ENCODE data around the gene MRS2.
"Not testable (repeated sequence)": the region's sequence is repeated elsewhere in the genome, so short reads cannot be mapped to it uniquely, and the experiment has no call there.

MRS2 gene, protein sequence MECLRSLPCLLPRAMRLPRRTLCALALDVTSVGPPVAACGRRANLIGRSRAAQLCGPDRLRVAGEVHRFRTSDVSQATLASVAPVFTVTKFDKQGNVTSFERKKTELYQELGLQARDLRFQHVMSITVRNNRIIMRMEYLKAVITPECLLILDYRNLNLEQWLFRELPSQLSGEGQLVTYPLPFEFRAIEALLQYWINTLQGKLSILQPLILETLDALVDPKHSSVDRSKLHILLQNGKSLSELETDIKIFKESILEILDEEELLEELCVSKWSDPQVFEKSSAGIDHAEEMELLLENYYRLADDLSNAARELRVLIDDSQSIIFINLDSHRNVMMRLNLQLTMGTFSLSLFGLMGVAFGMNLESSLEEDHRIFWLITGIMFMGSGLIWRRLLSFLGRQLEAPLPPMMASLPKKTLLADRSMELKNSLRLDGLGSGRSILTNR

GRCh38 chr6:24402697-24403500 lies at the start of gene MRS2:
TSS of gene MRS2 (plus strand) at chr6:24402936. CDS start at chr6:24403047, 111 bp downstream.
- DNase-seq (ENCODE audit: low spot score) = peak; percentile 95

- no peak for DNase-seq (ENCODE audit: low spot score)
Measured at GRCh38 chr6:24353861-24354260, 48.9 kb upstream of the MRS2 start.

- DNase-seq (ENCODE audit: low spot score) = no peak
Measured at GRCh38 chr6:24355393-24355792, 47.3 kb upstream of the MRS2 start.

DNA sequence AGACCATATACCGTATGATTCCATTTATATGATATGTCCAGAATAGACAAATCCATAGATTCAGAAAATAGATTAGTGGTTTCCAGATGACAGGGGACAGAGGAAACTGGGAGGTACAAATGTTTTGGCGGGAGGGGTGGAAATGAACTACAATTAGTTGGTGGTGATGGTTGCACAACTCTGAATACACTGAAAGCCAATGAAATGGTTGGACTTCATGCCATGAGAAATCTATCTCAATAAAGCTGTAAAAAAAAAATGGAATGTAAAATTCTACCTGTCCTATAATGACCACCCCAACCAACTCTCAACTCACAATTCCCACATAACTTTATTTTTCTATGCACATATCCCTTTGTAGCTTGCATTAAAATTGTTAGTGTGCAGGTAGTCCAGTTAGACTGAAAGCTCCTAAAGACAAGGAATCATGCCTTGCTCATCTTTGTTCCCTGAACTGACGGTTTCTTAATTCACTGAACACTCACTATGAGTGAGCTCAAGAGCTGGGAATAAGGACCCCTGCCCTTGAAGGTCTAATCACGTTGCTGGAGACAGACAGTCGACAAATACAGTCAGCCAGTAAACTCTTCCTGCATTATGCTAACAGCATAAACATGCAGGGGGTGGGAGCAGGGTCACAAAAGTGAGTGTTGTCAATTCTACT lies 46.3 kb upstream of the MRS2 start:
- DNase-seq (ENCODE audit: low spot score) = no peak

DNA sequence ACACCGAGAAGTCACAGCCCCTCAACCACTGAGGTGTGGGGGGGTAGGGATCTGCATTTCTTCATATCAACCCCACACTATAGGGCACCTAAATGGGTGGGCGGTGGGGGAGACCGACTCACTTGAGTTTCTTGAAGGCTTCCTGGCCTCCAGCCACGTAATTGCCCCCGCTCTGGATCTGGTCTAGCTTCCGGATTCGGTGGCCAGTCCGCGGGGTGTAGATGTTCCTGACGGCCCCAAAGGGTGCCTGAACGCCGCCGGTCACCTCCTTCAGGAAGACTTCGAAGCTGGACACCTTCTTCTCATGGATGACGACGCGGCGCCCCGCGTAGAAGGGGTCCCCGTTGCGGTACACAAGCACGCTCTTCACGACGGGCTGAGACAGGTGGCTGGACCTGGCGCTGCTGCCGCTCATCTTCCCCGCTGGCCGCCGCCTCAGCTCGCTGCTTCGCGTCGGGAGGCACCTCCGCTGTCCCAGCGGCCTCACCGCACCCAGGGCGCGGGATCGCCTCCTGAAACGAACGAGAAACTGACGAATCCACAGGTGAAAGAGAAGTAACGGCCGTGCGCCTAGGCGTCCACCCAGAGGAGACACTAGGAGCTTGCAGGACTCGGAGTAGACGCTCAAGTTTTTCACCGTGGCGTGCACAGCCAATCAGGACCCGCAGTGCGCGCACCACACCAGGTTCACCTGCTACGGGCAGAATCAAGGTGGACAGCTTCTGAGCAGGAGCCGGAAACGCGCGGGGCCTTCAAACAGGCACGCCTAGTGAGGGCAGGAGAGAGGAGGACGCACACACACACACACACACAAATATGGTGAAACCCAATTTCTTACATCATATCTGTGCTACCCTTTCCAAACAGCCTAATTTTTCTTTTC lies 45.2 kb upstream of the MRS2 start, which contains the start of gene DCDC2:
DCDC2 (minus strand) TSS at position 724 of the 883 bp plus-strand sequence; CDS start at position 415, 309 bp downstream.
- DNase-seq (ENCODE audit: low spot score) = no peak

DNA sequence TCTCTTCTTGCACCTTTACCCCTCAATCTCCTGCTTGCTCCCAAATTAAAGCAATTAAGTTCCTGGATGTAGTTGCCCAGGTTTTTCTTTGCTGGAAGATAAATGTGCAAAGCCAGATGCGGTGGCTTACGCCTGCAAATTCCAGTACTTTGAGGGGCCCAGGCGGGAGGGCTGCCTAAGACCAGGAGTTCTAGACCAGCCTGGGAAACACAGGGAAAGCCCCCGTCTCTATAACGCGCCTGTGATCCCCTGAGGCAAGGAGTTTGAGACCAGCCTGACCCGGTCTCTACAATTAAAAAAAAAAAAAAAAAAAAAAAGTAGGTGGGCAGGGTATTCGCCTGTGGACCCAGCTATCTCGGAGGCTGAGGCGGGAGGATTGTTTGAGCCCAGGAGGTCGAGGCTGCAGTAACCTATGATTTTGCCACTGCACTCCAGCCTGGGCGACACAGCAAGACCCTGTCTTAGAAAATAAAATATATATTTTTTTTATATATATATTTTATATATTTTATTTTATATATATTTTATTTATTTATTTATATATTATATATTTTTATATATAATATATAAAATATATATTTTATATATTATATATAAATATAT lies 44.4 kb upstream of the MRS2 start:
- DNase-seq (ENCODE audit: low spot score) = no peak

DNA sequence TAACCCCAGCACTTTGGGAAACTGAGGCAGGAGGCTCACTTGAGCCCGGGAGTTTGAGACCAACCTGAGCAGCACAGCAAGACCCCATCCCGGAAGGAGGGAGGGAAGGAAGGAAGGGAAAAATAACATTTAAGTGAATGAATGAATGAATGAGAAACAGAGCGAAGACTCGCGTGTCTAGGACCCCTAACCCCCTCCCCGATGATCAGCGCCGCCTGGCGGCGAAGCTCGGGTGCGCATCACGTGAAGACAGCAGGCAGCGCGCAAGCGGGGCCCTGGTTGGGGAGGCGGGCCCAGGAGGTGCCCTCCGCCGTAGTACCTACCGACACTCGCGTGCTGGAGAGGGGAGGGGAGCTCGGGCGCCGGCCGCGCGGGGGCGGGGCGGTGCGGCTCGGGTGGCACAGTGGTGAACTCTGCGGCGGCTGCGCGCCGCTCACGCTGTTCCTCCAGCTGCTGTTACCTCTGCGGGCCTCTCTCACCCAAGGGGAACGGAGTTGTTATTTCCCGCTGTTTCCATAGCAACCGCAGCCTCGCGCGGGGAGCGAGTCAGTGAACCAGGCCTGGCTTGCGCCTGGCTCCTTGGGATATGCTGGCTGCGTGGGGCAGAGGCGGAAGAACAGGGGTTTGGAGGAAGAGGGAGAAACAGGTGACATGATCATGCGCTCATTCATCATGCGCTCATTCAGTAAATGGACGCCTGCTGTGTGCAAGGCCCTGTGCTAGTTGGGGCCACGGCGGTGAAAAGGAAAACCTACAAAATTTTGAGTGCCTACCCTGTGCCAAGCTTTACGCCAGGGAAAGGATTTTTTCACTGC lies 42.9 kb upstream of the MRS2 start:
- peak; percentile 77 for DNase-seq (ENCODE audit: low spot score)

DNA sequence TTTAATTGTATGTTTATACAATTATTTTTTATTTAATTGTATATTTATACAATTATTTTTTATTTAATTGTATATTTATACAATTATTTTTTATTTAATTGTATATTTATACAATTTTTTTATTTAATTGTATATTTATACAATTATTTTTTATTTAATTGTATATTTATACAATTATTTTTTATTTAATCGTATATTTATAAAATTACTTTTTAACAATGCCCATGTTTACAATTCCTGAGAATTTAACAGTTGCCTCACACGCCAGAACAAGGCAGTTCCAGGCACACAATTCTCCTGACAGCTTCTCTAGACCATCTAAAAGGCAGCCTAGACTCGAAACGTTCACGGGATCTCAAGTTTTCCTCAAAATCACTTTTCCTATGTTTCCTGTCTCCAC lies 40.4 kb upstream of the MRS2 start:
- DNase-seq (ENCODE audit: low spot score) = not testable (repeated sequence)

DNA sequence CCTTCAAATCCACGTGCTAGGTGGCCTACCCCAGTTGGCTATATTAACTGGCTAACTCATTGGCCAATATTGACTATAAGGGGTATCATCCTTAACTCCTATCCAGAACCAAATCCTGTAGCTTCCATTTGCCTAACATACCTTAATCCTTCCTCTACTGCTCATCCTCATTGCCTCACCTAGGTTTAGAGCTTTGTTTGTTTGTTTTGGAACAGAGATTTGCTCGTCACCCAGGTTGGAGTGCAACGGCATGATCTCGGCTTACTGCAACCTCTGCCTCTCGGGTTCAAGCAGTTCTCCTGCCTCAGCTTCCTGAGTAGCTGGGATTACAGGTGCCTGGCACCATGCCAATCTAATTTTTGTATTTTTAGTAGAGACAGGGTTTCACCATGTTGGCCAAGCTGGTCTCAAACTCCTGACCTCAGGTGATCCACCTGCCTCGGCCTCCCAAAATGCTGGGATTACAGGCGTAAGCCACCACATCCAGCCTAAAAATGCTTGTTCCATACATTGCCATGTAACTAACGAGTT lies 37.6 kb upstream of the MRS2 start:
- not testable (repeated sequence) for DNase-seq (ENCODE audit: low spot score)

GRCh38 chr6:24374612-24375011 lies 28.1 kb upstream of the MRS2 start:
- no peak for DNase-seq (ENCODE audit: low spot score)

- DNase-seq (ENCODE audit: low spot score) = no peak
Measured at GRCh38 chr6:24376871-24377270, 25.9 kb upstream of the MRS2 start.

DNA sequence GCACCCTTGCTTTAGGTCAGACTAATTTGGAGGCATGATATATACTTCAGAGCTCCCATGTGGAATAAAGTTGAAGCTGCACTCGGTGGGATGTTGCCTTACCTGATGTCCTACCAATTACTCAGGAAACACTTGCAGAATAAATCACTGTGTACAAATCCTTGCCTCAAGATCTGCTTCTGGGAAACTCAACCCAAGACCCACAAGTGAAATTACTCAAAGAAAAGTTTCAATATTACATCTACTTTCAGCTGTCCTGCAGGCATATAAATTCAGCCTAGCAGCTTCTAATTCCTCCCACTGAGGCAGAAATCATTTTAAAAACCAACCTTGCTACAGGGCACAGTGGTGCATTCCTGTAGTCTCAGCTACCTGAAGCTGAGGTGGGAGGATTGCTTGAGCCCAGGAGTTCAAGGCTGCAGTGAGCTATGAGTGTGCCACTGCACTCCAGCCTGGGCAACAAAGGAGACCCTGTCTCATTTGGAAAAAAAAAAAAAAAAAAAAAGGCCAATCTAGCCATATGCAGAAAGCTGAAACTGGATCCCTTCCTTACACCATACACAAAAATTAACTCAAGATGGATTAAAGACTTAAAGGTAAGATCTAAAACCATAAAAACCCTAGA lies 24.2 kb upstream of the MRS2 start:
- no peak for DNase-seq (ENCODE audit: low spot score)

- no peak for DNase-seq (ENCODE audit: low spot score)
Measured at GRCh38 chr6:24381476-24382219, 21.1 kb upstream of the MRS2 start.

GRCh38 chr6:24382220-24382540 lies 20.6 kb upstream of the MRS2 start:
- no peak for DNase-seq (ENCODE audit: low spot score)

DNA sequence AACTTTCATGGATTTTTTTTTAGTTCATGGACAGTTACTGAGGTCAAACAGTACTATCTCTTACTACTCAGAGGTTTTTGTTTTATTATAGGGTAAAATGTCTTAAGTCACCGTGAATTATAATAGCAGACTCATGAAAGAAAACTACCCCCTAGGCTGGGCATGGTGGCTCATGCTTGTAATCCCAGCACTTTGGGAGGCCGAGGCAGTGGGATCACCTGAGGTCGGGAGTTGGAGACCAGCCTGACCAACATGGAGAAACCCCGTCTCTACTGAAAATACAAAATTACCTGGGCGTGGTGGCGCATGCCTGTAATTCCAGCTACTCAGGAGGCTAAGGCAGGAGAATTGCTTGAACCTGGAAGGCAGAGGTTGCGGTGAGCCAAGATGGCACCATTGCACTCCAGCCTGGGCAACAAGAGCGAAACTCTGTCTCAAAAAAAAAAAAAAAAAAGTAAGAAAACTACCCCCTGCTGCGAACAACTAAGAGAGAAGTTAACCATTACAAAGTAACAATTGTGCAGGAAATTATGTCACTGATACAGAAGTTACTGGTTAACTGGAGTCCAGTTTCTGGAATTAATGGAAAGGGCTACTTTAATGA lies 19.7 kb upstream of the MRS2 start:
- not testable (repeated sequence) for DNase-seq (ENCODE audit: low spot score)

DNA sequence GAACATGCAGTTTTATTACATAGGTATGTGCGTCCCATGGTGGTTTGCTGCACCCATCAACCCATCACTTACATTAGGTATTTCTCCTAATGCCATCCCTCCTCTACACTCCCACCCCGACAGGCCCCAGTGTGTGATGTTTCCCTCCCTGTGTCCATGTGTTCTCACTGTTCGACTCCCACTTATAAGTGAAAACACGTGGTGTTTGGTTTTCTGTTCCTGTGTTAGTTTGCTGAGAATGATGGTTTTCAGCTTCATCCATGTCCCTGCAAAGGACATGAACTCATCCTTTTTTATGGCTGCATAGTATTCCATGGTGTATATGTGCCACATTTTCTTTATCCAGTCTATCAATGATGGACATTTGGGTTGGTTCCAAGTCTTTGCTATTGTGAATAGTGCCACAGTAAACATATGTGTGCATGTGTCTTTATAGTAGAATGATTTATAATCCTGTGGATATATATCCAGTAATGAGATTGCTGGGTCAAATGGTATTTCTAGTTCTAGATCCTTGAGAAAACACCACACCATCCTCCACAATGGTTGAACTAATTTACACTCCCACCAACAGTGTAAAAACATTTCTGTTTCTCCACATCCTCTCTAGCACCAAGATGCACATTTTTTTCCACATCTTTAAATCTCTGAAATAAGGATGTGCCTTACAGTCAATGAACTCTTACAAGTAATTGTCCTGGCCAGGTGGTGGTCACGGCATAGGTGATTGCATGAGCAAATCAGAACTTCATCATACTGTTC lies 18.2 kb upstream of the MRS2 start:
- DNase-seq (ENCODE audit: low spot score) = not testable (repeated sequence)

DNA sequence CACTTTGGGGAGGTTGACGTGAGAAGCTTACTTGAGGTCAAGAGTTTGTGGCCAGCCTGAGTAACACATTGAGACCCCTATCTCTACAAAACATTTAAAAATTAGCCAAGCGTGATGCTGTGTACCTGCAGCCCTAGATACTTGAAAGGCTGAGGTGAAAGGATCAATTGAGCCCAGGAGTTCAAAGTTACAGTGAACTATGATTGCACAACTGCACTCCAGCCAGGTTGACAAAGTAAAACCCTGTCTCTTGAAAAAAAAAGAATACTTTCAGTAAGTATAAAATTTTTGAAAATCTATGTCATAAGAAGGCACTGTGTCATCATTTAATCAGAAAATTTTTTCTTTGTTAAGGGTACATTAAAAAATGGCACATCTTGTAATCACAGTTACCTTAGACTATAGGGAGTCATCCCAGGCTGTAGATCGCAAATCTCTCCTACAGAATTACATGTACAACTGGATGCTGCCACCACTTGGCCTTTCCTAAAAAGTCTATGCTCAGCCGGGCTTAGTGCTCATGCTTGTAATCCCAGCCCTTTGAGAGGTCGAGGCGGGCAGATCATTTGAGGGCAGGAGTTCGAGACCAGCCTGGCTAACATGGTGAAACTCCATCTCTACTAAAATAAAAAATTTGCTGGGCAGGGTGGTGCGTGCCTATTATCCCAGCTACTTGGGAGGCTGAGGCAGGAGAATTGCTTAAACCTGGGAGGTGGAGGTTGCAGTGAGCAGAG lies 17.0 kb upstream of the MRS2 start:
- no peak for DNase-seq (ENCODE audit: low spot score)

Data from AG20443 (cell line).